Upper lobe of right lung (tissue), 1 donor: ENCODE data around the gene TNXB. TPM values are rescaled to one million over a fixed set of nuclear protein-coding genes. Genes with fewer than 3 reads are reported as not detected.

Source experiments
- ATAC-seq: fragments of 200-7000 bp; cut with Tn5 transposase; one replicate; pipeline ENCODE4 v1.9.1; 2020; ENCODE audit warnings: mild to moderate bottlenecking, moderate library complexity
- DNase-seq: peaks from one replicate; pipeline ENCODE4 v3.0.0-alpha.2; 2020
- H3K27ac ChIP-seq: fragments of 200-600 bp; one replicate; pipeline ENCODE4 v1.8.0; 2022
- H3K27me3 ChIP-seq: fragments of 200-600 bp; one replicate; pipeline ENCODE4 v1.8.0; 2022; ENCODE audit warnings: mild to moderate bottlenecking
- H3K36me3 ChIP-seq: fragments of 200-600 bp; one replicate; pipeline ENCODE4 v1.8.0; 2022
- H3K4me1 ChIP-seq: fragments of 200-600 bp; one replicate; pipeline ENCODE4 v1.8.0; 2022
- H3K4me3 ChIP-seq: fragments of 200-600 bp; one replicate; pipeline ENCODE4 v1.8.0; 2022; ENCODE audit warnings: mild to moderate bottlenecking
- H3K9me3 ChIP-seq: fragments of 200-600 bp; one replicate; pipeline ENCODE4 v1.8.0; 2022
- CTCF ChIP-seq: fragments of 200-600 bp; IDR thresholded peaks from one replicate; pipeline ENCODE4 v1.8.0; 2022; ENCODE audit warnings: antibody characterized with exemption
- intact Hi-C: fragments of 100-400 bp; cut with DNase I; formaldehyde crosslinking; loops from one replicate; pipeline ENCODE4 v1.11.0; 2022
- total RNA-seq: library from RNA; stranded (reverse); fragmentation: NEBNext Ultra II Directional; extraction: Animal tissue kit (Norgen Biotek cat#: 25700); gene quantifications from one replicate; pipeline ENCODE4 v1.2.1, GENCODE V29; 2021
- donor health status: DM: no; HTN: yes; CAD: no; lungs with severe emphysema.

The TNXB gene
- total RNA-seq, 1 donor from 2014 or later: 162 TPM

- no peak for TF ChIP-seq CTCF
- no peak for ATAC-seq
- intact Hi-C loops: no loop called here
Measured at GRCh38 chr6:32140420-32141046, 31.4 kb upstream of the TNXB start.

GRCh38 chr6:32139590-32139989, 30.5 kb upstream of the TNXB start:
- ATAC-seq: no peak
- no peak overlapping the region for H3K4me3 ChIP-seq
- H3K27ac ChIP-seq: no peak overlapping the region
- no peaks in the 10 kb centered on the region for H3K4me1 ChIP-seq
- no peak for DNase-seq
- TF ChIP-seq CTCF: no peak
- no peaks in the 10 kb centered on the region for H3K36me3 ChIP-seq
- no peaks in the 10 kb centered on the region for H3K9me3 ChIP-seq
- H3K27me3 ChIP-seq: peaks cover 3% of the 10 kb centered on the region
- intact Hi-C loops: no loop called here

More at GRCh38 chr6:32140420-32141046, 31.4 kb upstream of the TNXB start:
- no peak for DNase-seq
- Histone ChIP-seq H3K4me3 (no peak overlapping the region), H3K36me3 (no peaks in the 10 kb centered on the region), H3K9me3 (no peaks in the 10 kb centered on the region), H3K27me3 (peaks cover 3% of the 10 kb centered on the region), H3K27ac (no peak overlapping the region), H3K4me1 (no peaks in the 10 kb centered on the region)

DNA sequence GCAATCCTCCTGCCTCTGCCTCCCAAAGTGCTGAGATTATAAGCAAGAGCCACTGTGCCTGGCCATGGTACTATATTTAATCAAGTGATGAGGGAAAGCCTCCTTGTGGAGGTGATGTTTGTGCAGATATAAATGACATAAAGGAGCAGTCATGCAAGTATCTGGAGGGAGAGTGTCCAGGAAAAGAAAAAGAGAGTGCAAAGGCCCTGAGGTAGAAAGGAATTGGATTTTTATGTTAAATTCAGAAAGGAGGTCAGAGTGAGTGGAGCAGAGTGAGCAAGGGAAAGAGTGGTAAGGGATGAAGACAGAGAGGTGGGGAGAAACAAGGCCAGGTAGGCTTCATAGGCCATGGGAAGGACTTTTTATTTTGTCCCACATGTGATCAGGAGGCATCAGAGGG, 28.3 kb upstream of the TNXB start:
- TF ChIP-seq CTCF: no peak
- DNase-seq: no peak
- H3K4me3 ChIP-seq: no peak overlapping the region
- intact Hi-C loops: no loop called here
- H3K9me3 ChIP-seq: no peaks in the 10 kb centered on the region
- peaks cover 3% of the 10 kb centered on the region for H3K27me3 ChIP-seq
- no peak overlapping the region for H3K27ac ChIP-seq
- no peak for ATAC-seq
- no peaks in the 10 kb centered on the region for H3K36me3 ChIP-seq
- H3K4me1 ChIP-seq: no peaks in the 10 kb centered on the region

GRCh38 chr6:32133786-32134185, 24.6 kb upstream of the TNXB start:
- intact Hi-C loops: no loop called here
- no peaks in the 10 kb centered on the region for H3K27me3 ChIP-seq

DNA sequence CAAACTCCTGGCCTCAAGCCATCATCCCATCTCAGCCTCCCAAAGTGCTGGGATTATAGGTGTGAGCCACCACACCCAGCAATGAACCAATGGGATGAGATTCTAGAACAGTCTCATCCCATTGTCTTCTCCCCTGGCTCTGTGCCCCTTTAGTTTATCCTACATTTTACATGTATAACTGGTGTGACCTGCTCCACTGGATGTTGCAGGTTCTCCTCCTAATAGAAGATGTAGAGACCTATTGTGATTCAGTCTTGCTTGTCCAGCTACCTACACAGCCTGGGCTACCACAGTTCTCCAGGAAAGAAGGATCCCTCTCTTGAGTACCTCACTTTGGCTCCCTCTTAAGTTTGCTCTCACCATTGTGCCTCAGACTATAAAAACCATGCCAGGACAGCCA, 23.0 kb upstream of the TNXB start:
- H3K9me3 ChIP-seq: no peaks in the 10 kb centered on the region
- H3K36me3 ChIP-seq: no peaks in the 10 kb centered on the region
- no peak overlapping the region for H3K27ac ChIP-seq
- peaks cover 18% of the 10 kb centered on the region for H3K4me1 ChIP-seq
- intact Hi-C loops: no loop called here
- no peak for ATAC-seq
- no peak for DNase-seq
- H3K27me3 ChIP-seq: no peaks in the 10 kb centered on the region
- H3K4me3 ChIP-seq: no peak overlapping the region
- TF ChIP-seq CTCF: no peak

More at GRCh38 chr6:32133786-32134185, 24.6 kb upstream of the TNXB start:
- ATAC-seq: no peak
- no peak overlapping the region for H3K4me3 ChIP-seq
- H3K27ac ChIP-seq: no peak overlapping the region
- peaks cover 9% of the 10 kb centered on the region for H3K4me1 ChIP-seq
- H3K36me3 ChIP-seq: no peaks in the 10 kb centered on the region
- H3K9me3 ChIP-seq: no peaks in the 10 kb centered on the region
- TF ChIP-seq CTCF: no peak
- DNase-seq: no peak

GRCh38 chr6:32131439-32131948, 22.4 kb upstream of the TNXB start:
- intact Hi-C loops: no loop called here
- no peak for TF ChIP-seq CTCF
- ATAC-seq: no peak
- Histone ChIP-seq H3K27ac (no peak overlapping the region), H3K36me3 (peaks cover 3% of the 10 kb centered on the region), H3K27me3 (no peaks in the 10 kb centered on the region), H3K4me1 (peaks cover 24% of the 10 kb centered on the region), H3K4me3 (no peak overlapping the region), H3K9me3 (no peaks in the 10 kb centered on the region)
- DNase-seq: no peak
